Colonic mucosa (tissue), 4 donors: ENCODE data around the gene NIFK. TPM values are rescaled to one million over a fixed set of nuclear protein-coding genes. Genes with fewer than 3 reads are reported as not detected.

Source experiments
- DNase-seq: peaks from one replicate; pipeline ENCODE4 v3.0.0-alpha.2; 2020
- H3K27ac ChIP-seq: fragments of 200-600 bp; one replicate; pipeline ENCODE4 v1.8.0; 2021
- H3K27me3 ChIP-seq: fragments of 200-600 bp; one replicate; pipeline ENCODE4 v1.8.0; 2021
- H3K36me3 ChIP-seq: fragments of 200-600 bp; one replicate; pipeline ENCODE4 v1.8.0; 2021
- H3K4me1 ChIP-seq: fragments of 200-600 bp; one replicate; pipeline ENCODE4 v1.8.0; 2021; ENCODE audit warnings: mild to moderate bottlenecking
- H3K4me3 ChIP-seq: fragments of 200-600 bp; one replicate; pipeline ENCODE4 v1.8.0; 2021
- H3K9ac ChIP-seq, 2 donors: one replicate each; pipeline ENCODE4 v1.7.0; 2013; ENCODE audit warnings: control low read depth in 2 of 2, low read depth in 2 of 2, low read length in 2 of 2
- H3K9me3 ChIP-seq: fragments of 200-600 bp; one replicate; pipeline ENCODE4 v1.8.0; 2021
- CTCF ChIP-seq: fragments of 200-600 bp; IDR thresholded peaks from one replicate; pipeline ENCODE4 v1.8.0; 2022; ENCODE audit warnings: antibody characterized with exemption, mild to moderate bottlenecking
- intact Hi-C: fragments of 100-400 bp; cut with DNase I; formaldehyde crosslinking; loops from one replicate; pipeline ENCODE4 v1.14.1; 2022
- total RNA-seq, 2 donors: library from RNA; stranded (reverse); fragmentation: NEBNext Ultra II Directional in 1 of 2; extraction: Animal tissue kit (Norgen Biotek cat#: 25700) in 1 of 2; gene quantifications; one replicate each; pipeline ENCODE4 v1.2.1, GENCODE V29; 2021
- donor health status: healthy.
- donor health status: DM: no; HTN: no; CAD: no.
- donor health status: DM: no; HTN: no; CAD: no.

Gene NIFK
- total RNA-seq, 2 donors from 2014 or later: 32.9 to 57.7 TPM

GRCh38 chr2:121690095-121690494, 46.6 kb downstream of the NIFK start:
- no peaks in the 10 kb centered on the region for H3K4me1 ChIP-seq
- DNase-seq: no peak
- H3K27me3 ChIP-seq: no peaks in the 10 kb centered on the region
- H3K27ac ChIP-seq: no peak overlapping the region
- intact Hi-C loops: no loop called here
- H3K36me3 ChIP-seq: no peaks in the 10 kb centered on the region
- TF ChIP-seq CTCF: no peak
- H3K9me3 ChIP-seq: no peaks in the 10 kb centered on the region
- H3K9ac ChIP-seq: no peak overlapping the region
- H3K4me3 ChIP-seq: no peak overlapping the region

- no peak overlapping the region for H3K27ac ChIP-seq
- TF ChIP-seq CTCF: no peak
- H3K9me3 ChIP-seq: no peaks in the 10 kb centered on the region
- H3K27me3 ChIP-seq: no peaks in the 10 kb centered on the region
- no peak overlapping the region for H3K4me3 ChIP-seq
- no peak overlapping the region for H3K9ac ChIP-seq
- no peaks in the 10 kb centered on the region for H3K36me3 ChIP-seq
- H3K4me1 ChIP-seq: no peaks in the 10 kb centered on the region
- intact Hi-C loops: no loop called here
- no peak for DNase-seq
These were observed 47.3 kb downstream of the NIFK start for GRCh38 chr2:121689356-121689755.

- no peak for TF ChIP-seq CTCF
- no peaks in the 10 kb centered on the region for H3K36me3 ChIP-seq
- H3K27ac ChIP-seq: no peak overlapping the region
- H3K9me3 ChIP-seq: no peaks in the 10 kb centered on the region
- no peak overlapping the region for H3K4me3 ChIP-seq
- no peak overlapping the region for H3K9ac ChIP-seq
- no peaks in the 10 kb centered on the region for H3K4me1 ChIP-seq
- no peak for DNase-seq
- intact Hi-C loops: no loop called here
- no peaks in the 10 kb centered on the region for H3K27me3 ChIP-seq
These were observed 47.9 kb downstream of the NIFK start for GRCh38 chr2:121688820-121689219.

- no peaks in the 10 kb centered on the region for H3K9me3 ChIP-seq
- no peak for TF ChIP-seq CTCF
- intact Hi-C loops: no loop called here
These were observed 49.8 kb downstream of the NIFK start for GRCh38 chr2:121686902-121687301.

GRCh38 chr2:121686218-121686617, 50.5 kb downstream of the NIFK start:
- Histone ChIP-seq H3K4me1 (no peaks in the 10 kb centered on the region), H3K36me3 (no peaks in the 10 kb centered on the region), H3K27ac (no peak overlapping the region), H3K4me3 (no peak overlapping the region), H3K9me3 (no peaks in the 10 kb centered on the region), H3K27me3 (no peaks in the 10 kb centered on the region), H3K9ac (no peak overlapping the region)
- intact Hi-C loops: no loop called here
- DNase-seq: no peak
- no peak for TF ChIP-seq CTCF

More at GRCh38 chr2:121686902-121687301, 49.8 kb downstream of the NIFK start:
- no peaks in the 10 kb centered on the region for H3K36me3 ChIP-seq
- no peaks in the 10 kb centered on the region for H3K4me1 ChIP-seq
- H3K9ac ChIP-seq: no peak overlapping the region
- H3K27ac ChIP-seq: no peak overlapping the region
- no peaks in the 10 kb centered on the region for H3K27me3 ChIP-seq
- no peak for DNase-seq
- no peak overlapping the region for H3K4me3 ChIP-seq
